Aorta (tissue), 5 donors: ENCODE results near the gene IMPDH1. TPM values are rescaled to one million over a fixed set of nuclear protein-coding genes. Genes with fewer than 3 reads are reported as not detected.

Experiments
- ATAC-seq: fragments of 200-7000 bp; cut with Tn5 transposase; one replicate; pipeline ENCODE4 v1.9.1; 2022; ENCODE audit warnings: moderate library complexity; ENCODE audit not compliant: low FRiP score
- DNase-seq, 2 donors: peaks; one replicate each; pipeline ENCODE4 v3.0.0-alpha.2; 2020
- H3K27ac ChIP-seq, 2 donors: one replicate each; pipeline ENCODE4 v1.5.1; 2013; ENCODE audit warnings: low read length in 2 of 2, mild to moderate bottlenecking in 2 of 2, moderate library complexity in 2 of 2, control low read depth in 1 of 2, inconsistent platforms in 1 of 2, low read depth in 1 of 2
- H3K27me3 ChIP-seq, 2 donors: one replicate each; pipeline ENCODE4 v1.6.1; 2013; ENCODE audit warnings: control low read depth in 1 of 2, low read length in 1 of 2, mild to moderate bottlenecking in 1 of 2, moderate library complexity in 1 of 2; ENCODE audit not compliant: insufficient read depth in 2 of 2, control insufficient read depth in 1 of 2
- H3K36me3 ChIP-seq, 2 donors: one replicate each; pipeline ENCODE4 v1.6.1; 2013; ENCODE audit warnings: control low read depth in 1 of 2, low read length in 1 of 2, mild to moderate bottlenecking in 1 of 2; ENCODE audit not compliant: insufficient read depth in 2 of 2, control insufficient read depth in 1 of 2
- H3K4me1 ChIP-seq, 2 donors: one replicate each; pipeline ENCODE4 v1.6.1; 2013; ENCODE audit warnings: low read length in 2 of 2, control low read depth in 1 of 2, mild to moderate bottlenecking in 1 of 2, moderate library complexity in 1 of 2; ENCODE audit not compliant: insufficient read depth in 2 of 2, control insufficient read depth in 1 of 2
- H3K4me3 ChIP-seq, 2 donors: one replicate each; pipeline ENCODE4 v1.5.1; 2013; ENCODE audit warnings: low read length in 2 of 2, control low read depth in 1 of 2, mild to moderate bottlenecking in 1 of 2
- H3K9me3 ChIP-seq: one replicate; pipeline ENCODE4 v1.6.1; 2013; ENCODE audit warnings: mild to moderate bottlenecking, low read length; ENCODE audit not compliant: control insufficient read depth
- WGBS, 2 donors: extraction: QIAGEN DNeasy Blood & Tissue Kit; methylation state at CpG; one replicate each; pipeline ENCODE4 v1.1.7; 2013; 5-methylcytosine and 5-hydroxymethylcytosine counted together
- intact Hi-C, 2 donors: fragments of 100-400 bp; cut with DNase I; formaldehyde crosslinking; loops; one replicate each; pipeline versions ENCODE4 v1.14.2 to v1.15.0; 2022
- polyA plus RNA-seq, 2 donors: library from polyadenylated mRNA; stranded (reverse); fragments of 200-250 nt; gene quantifications; one replicate each; pipeline ENCODE4 v1.2.3, GENCODE V29; 2013
- total RNA-seq, 2 donors: library from RNA; stranded (reverse); fragmentation: NEBNext Ultra II Directional; extraction: Animal tissue kit (Norgen Biotek cat#: 25700); gene quantifications; one replicate each; pipeline ENCODE4 v1.2.1, GENCODE V29; 2021
- donor health status: healthy with polysubstance abuse.
- donor health status: Bipolar disorder and iron deficiency.
- donor health status: DM: no; HTN: no; CAD: no.
- donor health status: DM: no; HTN: no; CAD: no.
- donor health status: DM: yes; HTN: yes; CAD: no.

The IMPDH1 gene
- total and polyA plus RNA-seq, 4 donors: 21.0 to 60.1 (median 40.8) TPM

DNA sequence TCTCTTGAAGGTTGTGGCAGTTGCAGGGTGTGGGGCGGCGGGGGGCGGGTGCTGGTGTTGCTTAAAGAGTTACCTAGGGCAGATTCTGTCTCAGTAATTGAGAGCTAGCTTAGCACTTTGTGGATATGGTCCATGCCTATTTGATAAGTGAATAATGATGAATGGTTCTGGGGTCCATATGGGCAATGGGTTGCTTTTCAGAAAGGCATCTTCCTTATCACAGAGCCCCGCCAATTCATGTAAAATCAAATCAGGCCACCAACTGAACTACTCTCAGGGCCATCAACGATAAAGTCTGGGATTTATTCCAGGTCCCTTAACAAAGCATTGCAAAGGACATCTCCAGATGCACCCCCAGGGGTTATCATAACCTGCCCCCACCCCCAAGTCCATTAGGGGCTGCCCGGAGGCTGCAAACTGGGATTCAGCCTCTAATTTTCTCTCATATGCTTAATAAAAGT lies 46.5 kb downstream of the IMPDH1 start:
- no peak for DNase-seq
- H3K4me3 ChIP-seq: no peak overlapping the region
- peaks cover 0 to 2% of the 10 kb centered on the region in 2 donors for H3K27me3 ChIP-seq
- no peak overlapping the region for H3K27ac ChIP-seq
- no peaks in the 10 kb centered on the region for H3K4me1 ChIP-seq
- H3K9me3 ChIP-seq: no peaks in the 10 kb centered on the region
- WGBS, 2 donors: 83% methylated on average over 6 of the region's 6 CpGs
- no peak for ATAC-seq
- no peaks in the 10 kb centered on the region for H3K36me3 ChIP-seq
- intact Hi-C loops: no loop called here

DNA sequence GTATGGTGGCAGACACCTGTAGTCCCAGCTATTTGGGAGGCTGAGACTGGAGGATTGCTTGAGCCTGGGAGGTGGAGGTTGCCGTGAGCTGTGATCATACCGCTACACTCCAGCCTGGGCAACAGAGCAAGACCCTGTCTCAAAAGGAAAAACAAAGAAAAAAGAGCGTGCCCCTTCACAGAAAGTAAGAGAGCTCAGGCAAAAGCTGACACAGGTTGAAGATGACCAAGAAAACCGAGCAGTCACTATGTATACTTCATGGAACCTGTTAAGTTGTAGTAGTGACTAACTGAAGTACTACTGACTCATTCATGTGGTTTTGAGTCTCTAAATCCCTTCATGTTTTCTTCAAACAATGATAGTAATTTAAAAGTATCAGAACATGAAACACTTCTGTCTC lies 47.1 kb downstream of the IMPDH1 start:
- H3K9me3 ChIP-seq: no peaks in the 10 kb centered on the region
- 74 to 79% methylated on average over 4 of the region's 4 CpGs for WGBS, 2 donors
- H3K36me3 ChIP-seq: no peaks in the 10 kb centered on the region
- intact Hi-C loops: no loop called here
- ATAC-seq: no peak
- H3K4me3 ChIP-seq: no peak overlapping the region
- no peak overlapping the region for H3K27ac ChIP-seq
- DNase-seq: no peak
- no peaks in the 10 kb centered on the region for H3K4me1 ChIP-seq
- H3K27me3 ChIP-seq: peaks cover 0 to 2% of the 10 kb centered on the region in 2 donors

DNA sequence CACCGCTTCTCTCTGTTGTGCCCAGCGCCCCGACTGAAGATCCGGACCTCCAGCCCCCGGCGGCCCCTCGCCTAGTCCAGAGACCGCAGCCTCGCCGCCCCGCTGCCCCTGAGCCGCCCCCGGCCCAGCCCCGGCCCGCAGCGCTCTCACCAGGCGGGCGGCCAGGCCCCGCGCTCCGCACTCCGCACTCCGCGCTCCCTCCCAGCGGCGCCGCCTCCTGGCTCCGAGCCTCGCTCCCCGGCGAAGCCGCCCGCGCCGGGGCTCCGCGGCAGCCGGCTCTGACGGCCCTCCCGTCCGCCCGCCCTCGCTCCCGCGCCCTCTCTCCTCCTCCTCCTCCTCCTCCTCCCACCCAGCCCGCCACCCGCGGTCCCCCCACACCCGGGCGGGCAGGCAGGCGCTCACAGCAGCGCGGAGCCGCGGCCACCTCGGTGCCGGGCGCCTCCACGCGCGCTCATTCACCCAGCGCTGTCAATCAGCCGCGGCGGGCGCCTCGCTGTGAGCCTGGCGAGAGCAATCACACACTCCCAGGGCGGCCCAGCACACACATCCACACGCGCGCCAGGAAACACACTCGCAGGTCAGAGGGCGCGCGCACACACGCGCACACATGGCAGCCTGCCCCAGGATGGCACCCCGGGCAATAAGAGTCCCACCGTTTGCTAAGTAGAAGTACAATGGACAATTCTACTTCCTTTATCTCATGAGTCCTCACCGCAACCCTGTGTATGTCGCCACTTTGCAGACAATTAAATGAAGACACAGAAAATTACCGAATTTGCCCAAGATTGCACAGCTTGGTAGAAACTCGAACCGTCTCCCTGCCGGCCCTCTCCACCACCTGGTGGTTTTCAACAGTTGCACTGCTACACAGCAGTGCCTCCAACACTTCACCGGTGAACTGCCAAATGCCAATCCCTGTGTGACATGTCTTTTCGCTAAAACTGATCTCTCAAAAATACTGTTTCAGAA lies 48.1 kb downstream of the IMPDH1 start, which contains the start of gene PRRT4:
Gene PRRT4 (minus strand): TSS at position 280 of the 969 bp plus-strand sequence.
- no peaks in the 10 kb centered on the region for H3K4me1 ChIP-seq
- H3K4me3 ChIP-seq: peak within 1 kb of the TSS; percentile 49 to 58
- no peak within 1 kb of the TSS for H3K27ac ChIP-seq
- no peaks in the 10 kb centered on the region for H3K36me3 ChIP-seq
- peaks cover 0 to 2% of the 10 kb centered on the region in 2 donors for H3K27me3 ChIP-seq
- WGBS, 2 donors: 1% methylated on average over 44 to 88 of the region's 88 CpGs
- ATAC-seq (peak; percentile 65), DNase-seq (peak in 1 of 2 donors; percentile 83)
- intact Hi-C loops: no loop called here
- no peaks in the 10 kb centered on the region for H3K9me3 ChIP-seq

DNA sequence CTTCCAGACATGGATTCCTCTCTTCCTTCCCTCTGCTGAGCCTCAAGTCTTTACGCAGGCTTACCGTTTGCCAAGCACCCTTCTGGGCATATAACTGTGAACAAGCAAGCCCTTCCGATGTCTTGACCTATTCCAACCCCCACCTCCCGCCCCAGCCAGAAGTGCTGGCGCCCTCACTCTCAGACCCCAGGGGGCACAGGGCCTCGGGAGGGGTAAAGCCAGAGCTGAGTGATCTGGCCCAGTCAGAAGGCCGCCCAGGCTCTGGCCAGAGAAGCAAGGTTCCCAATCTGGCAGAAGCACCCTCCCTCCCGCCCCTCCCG lies 49.5 kb downstream of the IMPDH1 start:
- 23 to 28% methylated on average over 9 of the region's 9 CpGs for WGBS, 2 donors
- Histone ChIP-seq H3K9me3 (no peaks in the 10 kb centered on the region), H3K4me1 (no peaks in the 10 kb centered on the region), H3K27me3 (peaks cover 0 to 2% of the 10 kb centered on the region in 2 donors), H3K36me3 (no peaks in the 10 kb centered on the region), H3K27ac (no peak overlapping the region), H3K4me3 (no peak overlapping the region)
- ATAC-seq (peak; percentile 31), DNase-seq (no peak)
- intact Hi-C loops: no loop called here

DNA sequence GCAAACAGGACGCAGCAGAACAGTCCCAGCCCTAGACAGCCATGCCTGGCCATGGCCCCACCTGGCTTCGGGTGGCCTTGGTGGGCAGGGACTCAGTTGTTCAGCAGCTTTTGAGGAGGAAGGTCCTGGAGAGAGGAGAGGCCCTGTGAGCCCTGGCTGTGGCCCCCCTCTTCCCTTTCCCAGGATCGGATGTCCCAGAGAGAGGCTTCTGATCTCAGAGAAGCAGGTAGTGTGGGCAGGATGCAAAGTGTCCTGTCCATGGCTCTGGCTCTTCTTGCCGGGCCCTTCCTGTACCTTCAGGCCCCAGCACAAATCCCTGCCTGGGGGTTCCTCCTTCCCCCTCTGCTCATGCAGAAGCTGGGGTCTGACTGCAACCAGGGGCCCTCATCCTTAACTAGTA lies 49.8 kb downstream of the IMPDH1 start:
- no peak overlapping the region for H3K4me3 ChIP-seq
- intact Hi-C loops: no loop called here
- DNase-seq (no peak), ATAC-seq (no peak)
- H3K27ac ChIP-seq: no peak overlapping the region
- H3K4me1 ChIP-seq: no peaks in the 10 kb centered on the region
- H3K9me3 ChIP-seq: no peaks in the 10 kb centered on the region
- WGBS, 2 donors: 92 to 94% methylated on average over 3 to 4 of the region's 4 CpGs
- H3K36me3 ChIP-seq: no peaks in the 10 kb centered on the region
- H3K27me3 ChIP-seq: no peaks in the 10 kb centered on the region

DNA sequence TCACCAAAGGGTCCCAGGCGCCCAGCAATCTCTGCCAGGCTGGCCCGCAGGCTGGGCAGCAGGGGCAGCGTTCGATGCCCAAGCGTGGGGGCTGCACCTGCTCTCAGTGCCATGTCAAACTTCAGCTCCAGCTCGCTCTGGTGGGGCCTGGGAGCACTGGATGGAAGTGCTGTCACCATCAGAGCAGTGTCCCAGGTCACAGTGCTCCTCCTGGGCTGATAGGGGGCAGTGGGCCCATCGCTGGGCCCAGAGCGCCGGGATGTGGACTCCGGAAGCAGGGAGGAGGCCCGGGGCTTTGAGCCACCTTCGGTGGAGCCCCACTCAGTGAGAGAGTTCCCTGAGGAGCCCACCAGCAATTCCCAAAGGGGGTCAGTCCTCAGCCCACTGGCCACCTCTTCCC lies 50.4 kb downstream of the IMPDH1 start:
- Histone ChIP-seq H3K27ac (no peak overlapping the region), H3K36me3 (no peaks in the 10 kb centered on the region), H3K4me1 (no peaks in the 10 kb centered on the region), H3K4me3 (no peak overlapping the region), H3K27me3 (no peaks in the 10 kb centered on the region), H3K9me3 (no peaks in the 10 kb centered on the region)
- 95% methylated on average over 12 of the region's 12 CpGs for WGBS, 2 donors
- no peak for DNase-seq
- intact Hi-C loops: no loop called here
- ATAC-seq: no peak

DNA sequence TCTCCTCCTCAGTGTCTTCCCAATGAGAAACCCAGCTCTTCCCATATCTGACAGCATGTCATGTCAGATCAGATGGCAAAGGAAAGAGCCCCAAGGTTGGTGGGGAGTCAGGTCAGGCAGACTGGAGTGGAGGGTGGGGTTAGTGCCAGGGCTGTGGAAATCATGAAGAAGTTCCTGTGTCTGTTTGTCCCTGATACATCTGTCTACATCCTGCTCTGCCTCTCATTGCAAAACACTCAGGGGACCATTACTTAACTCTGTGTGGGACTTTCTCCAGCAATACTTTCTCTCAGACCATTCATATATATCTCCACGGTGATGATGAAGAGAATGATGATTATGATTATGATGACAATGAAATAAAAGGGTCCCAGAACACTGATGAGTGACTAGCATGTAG lies 51.5 kb downstream of the IMPDH1 start:
- no peaks in the 10 kb centered on the region for H3K27me3 ChIP-seq
- ATAC-seq (no peak), DNase-seq (no peak)
- no peaks in the 10 kb centered on the region for H3K36me3 ChIP-seq
- no peak overlapping the region for H3K4me3 ChIP-seq
- intact Hi-C loops: no loop called here
- no peaks in the 10 kb centered on the region for H3K4me1 ChIP-seq
- 89 to 93% methylated on average over 1 of the region's 1 CpG for WGBS, 2 donors
- H3K9me3 ChIP-seq: no peaks in the 10 kb centered on the region
- H3K27ac ChIP-seq: no peak overlapping the region

DNA sequence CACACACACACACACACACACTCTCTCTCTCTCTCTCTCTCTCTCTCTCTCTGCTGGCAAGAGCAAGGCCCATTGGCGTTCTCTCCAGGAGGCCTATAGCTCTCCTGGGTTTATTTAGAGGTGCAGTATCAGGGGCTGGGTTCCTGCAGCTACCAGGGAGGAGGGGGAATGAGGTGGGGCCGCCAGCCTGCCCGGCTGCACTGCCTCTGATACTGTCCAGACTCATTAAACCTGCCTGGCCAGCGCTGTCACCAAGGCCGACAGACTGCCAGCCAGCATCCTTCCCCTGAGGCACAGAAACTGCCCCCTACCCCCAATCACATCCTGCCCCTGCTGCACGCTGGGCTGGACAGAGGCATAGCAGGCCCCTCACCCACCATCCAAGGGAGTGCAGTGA lies 52.6 kb downstream of the IMPDH1 start:
- Histone ChIP-seq H3K4me1 (no peaks in the 10 kb centered on the region), H3K4me3 (no peak overlapping the region), H3K27ac (no peak overlapping the region), H3K36me3 (no peaks in the 10 kb centered on the region), H3K27me3 (no peaks in the 10 kb centered on the region), H3K9me3 (no peaks in the 10 kb centered on the region)
- ATAC-seq (no peak), DNase-seq (no peak)
- 88 to 92% methylated on average over 6 of the region's 6 CpGs for WGBS, 2 donors
- intact Hi-C loops: no loop called here
